Hindlimb muscle (tissue), 1 donor: Measurements from ENCODE around the gene AFAP1L2. TPM values are rescaled to one million over a fixed set of nuclear protein-coding genes. Genes with fewer than 3 reads are reported as not detected.
A peak's percentile ranks its signal among the peaks of the same experiment; 100 is the strongest.

Experiments
- DNase-seq: peaks from one replicate; pipeline ENCODE4 v3.0.0-alpha.2; 2013
- polyA plus RNA-seq: library from polyadenylated mRNA; unstranded; fragments of 120-200 nt; gene quantifications from one replicate; pipeline ENCODE4 v1.2.1, GENCODE V29; 2013; ENCODE audit not compliant: insufficient read length

The AFAP1L2 gene
- polyA plus RNA-seq, 1 donor, result 40.2 TPM

- no peak for DNase-seq
Observed at GRCh38 chr10:114408968-114409444, 4.7 kb upstream of the AFAP1L2 start.

GRCh38 chr10:114408112-114408967 is 4.0 kb upstream of the AFAP1L2 start:
- DNase-seq, result no peak

GRCh38 chr10:114406455-114406854 is 2.2 kb upstream of the AFAP1L2 start:
- DNase-seq, result no peak

GRCh38 chr10:114405011-114405350 is 679 bp upstream of the AFAP1L2 start:
- no peak for DNase-seq

- no peak for DNase-seq
Observed at GRCh38 chr10:114403541-114404161, 651 bp downstream of the AFAP1L2 start.

- no peak for DNase-seq
Observed at GRCh38 chr10:114402871-114403540, 1.3 kb downstream of the AFAP1L2 start.

- no peak for DNase-seq
Observed at GRCh38 chr10:114402233-114402632, 2.1 kb downstream of the AFAP1L2 start.

GRCh38 chr10:114401195-114401791 is 3.0 kb downstream of the AFAP1L2 start:
- DNase-seq, result peak; percentile 85

GRCh38 chr10:114400091-114400490 is 4.2 kb downstream of the AFAP1L2 start:
- no peak for DNase-seq

- DNase-seq, result no peak
Observed at GRCh38 chr10:114399576-114399975, 4.7 kb downstream of the AFAP1L2 start.

- no peak for DNase-seq
Observed at GRCh38 chr10:114398587-114399331, 5.5 kb downstream of the AFAP1L2 start.

- DNase-seq, result peak; percentile 46
Observed at GRCh38 chr10:114397651-114398145, 6.6 kb downstream of the AFAP1L2 start.

- no peak for DNase-seq
Observed at GRCh38 chr10:114396464-114396863, 7.8 kb downstream of the AFAP1L2 start.

GRCh38 chr10:114395366-114396022 is 8.8 kb downstream of the AFAP1L2 start:
- DNase-seq, result no peak

GRCh38 chr10:114394531-114394930 is 9.8 kb downstream of the AFAP1L2 start:
- DNase-seq, result no peak

GRCh38 chr10:114393886-114394285 is 10.4 kb downstream of the AFAP1L2 start:
- DNase-seq, result no peak

- no peak for DNase-seq
Observed at GRCh38 chr10:114393482-114393881, 10.8 kb downstream of the AFAP1L2 start.

- DNase-seq, result no peak
Observed at GRCh38 chr10:114392112-114392835, 12.0 kb downstream of the AFAP1L2 start.

GRCh38 chr10:114391599-114391998 is 12.7 kb downstream of the AFAP1L2 start:
- no peak for DNase-seq

GRCh38 chr10:114389426-114389825 is 14.9 kb downstream of the AFAP1L2 start:
- no peak for DNase-seq

- DNase-seq, result no peak
Observed at GRCh38 chr10:114388275-114388674, 16.0 kb downstream of the AFAP1L2 start.
